Measurements from ENCODE around the gene TUBG1.

DNA sequence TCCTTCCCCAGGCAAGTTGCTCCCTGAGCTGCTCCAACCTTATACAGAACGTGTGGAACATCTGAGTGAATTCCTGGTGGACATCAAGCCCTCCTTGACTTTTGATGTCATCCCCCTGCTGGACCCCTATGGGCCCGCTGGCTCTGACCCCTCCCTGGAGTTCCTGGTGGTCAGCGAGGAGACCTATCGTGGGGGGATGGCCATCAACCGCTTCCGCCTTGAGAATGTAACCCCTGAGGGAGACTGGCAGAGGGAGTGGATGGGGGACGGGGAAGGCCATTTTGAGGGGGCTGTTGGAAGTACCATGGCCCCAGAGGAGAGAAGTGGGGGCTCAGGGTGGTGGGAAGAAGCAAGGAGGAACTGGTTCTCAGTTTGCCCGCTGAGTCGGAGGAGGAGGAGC is 45.5 kb upstream of the TUBG1 start:
- TF ChIP-seq, protein P1, sequence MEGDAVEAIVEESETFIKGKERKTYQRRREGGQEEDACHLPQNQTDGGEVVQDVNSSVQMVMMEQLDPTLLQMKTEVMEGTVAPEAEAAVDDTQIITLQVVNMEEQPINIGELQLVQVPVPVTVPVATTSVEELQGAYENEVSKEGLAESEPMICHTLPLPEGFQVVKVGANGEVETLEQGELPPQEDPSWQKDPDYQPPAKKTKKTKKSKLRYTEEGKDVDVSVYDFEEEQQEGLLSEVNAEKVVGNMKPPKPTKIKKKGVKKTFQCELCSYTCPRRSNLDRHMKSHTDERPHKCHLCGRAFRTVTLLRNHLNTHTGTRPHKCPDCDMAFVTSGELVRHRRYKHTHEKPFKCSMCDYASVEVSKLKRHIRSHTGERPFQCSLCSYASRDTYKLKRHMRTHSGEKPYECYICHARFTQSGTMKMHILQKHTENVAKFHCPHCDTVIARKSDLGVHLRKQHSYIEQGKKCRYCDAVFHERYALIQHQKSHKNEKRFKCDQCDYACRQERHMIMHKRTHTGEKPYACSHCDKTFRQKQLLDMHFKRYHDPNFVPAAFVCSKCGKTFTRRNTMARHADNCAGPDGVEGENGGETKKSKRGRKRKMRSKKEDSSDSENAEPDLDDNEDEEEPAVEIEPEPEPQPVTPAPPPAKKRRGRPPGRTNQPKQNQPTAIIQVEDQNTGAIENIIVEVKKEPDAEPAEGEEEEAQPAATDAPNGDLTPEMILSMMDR (IDR thresholded peaks at IDR 0.05), result no peak
- no peak for TF ChIP-seq POLR2A (IDR thresholded peaks at IDR 0.05)

Data from heart left ventricle (tissue), 13 donors.